ENCODE results near the gene ENPP7.

The ENPP7 gene, protein sequence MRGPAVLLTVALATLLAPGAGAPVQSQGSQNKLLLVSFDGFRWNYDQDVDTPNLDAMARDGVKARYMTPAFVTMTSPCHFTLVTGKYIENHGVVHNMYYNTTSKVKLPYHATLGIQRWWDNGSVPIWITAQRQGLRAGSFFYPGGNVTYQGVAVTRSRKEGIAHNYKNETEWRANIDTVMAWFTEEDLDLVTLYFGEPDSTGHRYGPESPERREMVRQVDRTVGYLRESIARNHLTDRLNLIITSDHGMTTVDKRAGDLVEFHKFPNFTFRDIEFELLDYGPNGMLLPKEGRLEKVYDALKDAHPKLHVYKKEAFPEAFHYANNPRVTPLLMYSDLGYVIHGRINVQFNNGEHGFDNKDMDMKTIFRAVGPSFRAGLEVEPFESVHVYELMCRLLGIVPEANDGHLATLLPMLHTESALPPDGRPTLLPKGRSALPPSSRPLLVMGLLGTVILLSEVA

DNA sequence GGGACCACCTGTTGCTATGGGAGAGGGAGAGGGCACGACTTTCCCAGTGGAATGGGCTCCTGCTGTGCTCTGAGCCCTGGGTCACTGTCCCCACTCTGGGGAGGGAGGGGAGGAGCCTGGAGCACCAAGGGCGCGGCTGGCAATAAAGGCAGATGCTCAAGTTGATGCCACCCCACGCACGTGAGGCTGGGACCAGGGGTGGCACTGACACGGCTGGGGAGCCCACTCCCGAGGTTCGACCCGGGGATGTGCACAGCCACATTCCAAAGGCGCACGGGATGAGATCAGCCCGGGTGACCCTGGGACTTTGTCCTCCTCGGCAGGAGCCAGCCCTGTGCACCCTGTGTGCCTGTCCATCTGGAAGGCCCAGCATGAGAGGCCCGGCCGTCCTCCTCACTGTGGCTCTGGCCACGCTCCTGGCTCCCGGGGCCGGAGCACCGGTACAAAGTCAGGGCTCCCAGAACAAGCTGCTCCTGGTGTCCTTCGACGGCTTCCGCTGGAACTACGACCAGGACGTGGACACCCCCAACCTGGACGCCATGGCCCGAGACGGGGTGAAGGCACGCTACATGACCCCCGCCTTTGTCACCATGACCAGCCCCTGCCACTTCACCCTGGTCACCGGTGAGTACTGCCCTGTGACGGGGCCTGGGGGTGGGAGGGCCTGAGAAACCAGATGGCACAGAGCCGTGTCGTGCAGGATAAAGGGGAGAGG lies at the start of gene ENPP7:
TSS of gene ENPP7 (plus strand) at position 175 of the 715 bp plus-strand sequence. CDS start at position 372, 197 bp downstream.
- DNase-seq: no peak

DNA sequence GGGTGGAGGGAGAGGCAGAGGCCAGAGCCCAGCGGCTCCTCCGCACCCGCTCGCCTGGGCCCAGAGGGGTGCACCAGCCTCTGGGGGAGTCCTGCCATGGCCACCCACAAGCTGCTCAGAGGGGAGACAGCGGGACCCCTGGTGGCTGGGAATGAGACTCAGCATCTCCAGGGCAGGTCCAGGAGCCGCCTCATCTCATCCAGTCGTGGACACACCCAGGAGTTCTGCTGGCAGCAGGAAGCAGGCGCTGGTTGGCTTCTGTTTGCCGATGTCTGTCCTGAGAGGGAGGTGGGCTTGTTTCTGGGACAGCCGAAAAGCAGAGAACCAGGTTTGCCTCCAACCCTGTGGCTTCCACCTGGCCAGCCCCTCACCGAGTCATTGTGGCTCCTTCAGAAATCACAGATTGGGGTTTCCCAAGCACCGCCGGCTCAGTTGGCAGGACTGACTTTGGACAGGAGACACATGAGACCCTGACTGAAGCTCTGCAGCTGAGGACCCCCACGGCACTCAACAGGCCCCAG lies 49.6 kb upstream of the ENPP7 start:
- no peak for DNase-seq

DNA sequence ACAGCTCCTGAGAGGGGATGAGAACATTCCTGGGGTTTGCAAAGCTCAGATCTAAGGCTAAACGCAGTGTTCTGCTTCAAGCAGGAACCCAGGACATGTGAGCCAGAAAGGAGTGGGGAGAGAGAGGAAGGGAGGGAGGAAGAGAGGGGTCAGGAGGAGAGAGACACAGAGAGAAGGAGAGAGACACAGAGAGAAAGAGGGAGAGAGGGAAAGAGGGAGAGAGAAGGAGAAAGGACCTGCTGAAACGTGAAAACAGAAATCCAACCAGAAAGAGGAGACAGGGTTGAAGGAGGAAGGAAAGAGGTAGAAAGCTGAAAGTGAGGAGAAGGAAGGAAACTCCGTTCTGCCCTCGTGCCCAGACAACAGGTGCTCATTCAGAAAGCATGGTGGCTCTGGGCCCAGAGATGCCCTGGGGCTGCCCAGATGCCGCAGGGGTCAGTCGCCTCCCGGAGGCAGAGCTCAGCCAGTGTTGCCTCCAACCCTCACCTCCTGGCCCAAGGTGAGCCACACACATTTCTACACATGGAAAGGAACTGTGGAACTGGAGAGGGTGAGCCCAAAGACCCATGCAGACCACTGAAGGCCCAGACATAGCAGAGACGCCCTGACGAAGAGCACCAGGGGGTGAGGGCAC lies 49.0 kb upstream of the ENPP7 start:
- no peak for DNase-seq

DNA sequence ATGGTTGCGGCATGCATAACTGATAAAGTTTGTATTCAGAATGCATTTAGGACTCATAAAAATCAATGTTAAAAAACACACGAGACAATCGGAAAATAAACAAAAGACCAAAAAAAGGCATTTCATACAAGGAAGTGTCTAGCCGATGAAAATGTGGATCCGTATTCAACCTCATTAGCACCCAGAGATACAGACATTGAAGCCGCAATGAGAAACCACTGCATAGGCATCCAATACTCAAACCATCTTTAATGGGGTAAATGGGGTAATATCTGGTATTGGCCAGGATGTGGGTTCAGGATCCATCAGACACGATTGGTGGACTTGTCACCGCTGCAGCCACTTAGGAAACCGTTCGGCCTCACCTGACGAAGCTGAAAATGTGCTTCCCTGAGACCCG lies 47.4 kb upstream of the ENPP7 start:
- DNase-seq: no peak

DNA sequence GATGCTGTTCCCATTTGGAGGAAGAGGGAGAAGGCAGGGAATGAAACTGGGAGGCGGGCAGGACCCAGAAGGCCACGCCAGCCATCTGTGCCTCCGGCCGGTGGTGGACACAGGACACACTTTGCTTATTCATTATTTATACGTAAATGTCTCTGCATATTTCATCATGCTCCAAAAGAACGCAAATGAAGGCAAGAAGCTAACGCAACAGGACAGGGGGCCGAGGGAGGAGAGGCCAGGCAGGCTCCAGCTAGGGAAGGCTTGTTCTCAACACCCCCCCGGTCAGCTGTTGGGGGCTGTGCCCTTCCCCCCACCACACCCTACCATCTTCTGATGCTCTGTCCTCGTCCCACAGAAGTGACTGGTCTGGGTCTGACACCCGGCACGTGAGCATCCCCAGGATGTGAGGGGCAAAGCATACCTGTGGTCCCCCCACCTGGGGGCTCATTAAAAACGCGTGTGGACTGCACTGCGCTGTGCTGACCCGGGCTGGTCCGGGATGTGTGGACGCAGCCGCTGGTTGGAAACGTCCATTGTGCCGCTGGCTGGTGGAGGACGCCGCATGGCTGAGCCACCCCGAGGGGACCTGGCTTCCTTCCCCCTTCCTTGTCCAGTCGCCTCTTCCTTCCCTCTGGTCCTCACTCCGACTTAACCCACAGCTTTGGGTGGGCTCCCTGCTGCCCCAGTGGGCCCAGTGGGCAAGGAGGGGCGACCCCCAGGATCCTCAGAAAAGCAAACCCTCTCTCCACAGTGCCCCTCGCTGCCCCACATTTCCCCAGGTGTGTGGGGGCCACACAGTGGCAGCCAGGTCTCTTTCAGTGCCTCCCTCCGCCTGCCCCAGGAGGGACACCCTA lies 46.4 kb upstream of the ENPP7 start:
- no peak for DNase-seq

DNA sequence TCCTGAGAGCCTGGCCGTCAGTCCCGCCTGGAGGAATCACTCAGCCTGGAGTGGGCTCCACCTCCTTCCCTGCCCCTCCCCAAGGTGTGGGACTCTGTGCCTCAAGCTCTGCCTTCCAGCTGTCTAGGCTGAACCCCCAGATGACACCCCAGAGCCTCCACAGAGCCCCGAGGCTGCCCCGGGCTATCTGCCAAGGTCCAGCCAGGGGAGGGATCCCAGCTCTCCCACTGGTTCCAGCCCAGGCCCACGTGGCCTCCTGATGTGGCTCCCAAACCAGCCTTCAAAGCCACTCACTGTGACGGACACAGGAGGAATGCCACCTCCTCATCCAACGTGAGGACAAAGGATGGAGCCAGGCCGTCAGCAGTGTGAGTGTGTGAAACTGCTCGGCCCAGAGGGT lies 45.6 kb upstream of the ENPP7 start:
- no peak for DNase-seq

DNA sequence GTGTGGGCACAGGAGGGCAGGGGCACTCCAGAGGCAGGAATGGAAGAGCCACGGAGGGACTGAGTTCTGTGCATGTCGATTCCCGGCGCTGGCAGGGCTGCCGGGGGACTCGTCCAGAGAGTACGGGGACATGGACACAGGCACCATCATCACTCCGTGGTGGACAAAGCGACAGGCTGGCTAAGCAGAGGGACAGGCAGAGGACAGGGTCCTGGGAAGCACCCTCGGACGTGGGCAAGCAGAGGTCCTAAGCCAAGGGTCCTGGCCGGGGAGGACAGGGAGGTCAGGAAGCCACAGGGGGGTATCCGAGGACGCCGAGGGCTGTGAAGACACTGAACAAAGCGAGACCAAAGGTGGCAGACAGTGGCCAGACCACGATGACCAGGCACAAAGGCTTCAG lies 44.3 kb upstream of the ENPP7 start:
- DNase-seq: no peak

DNA sequence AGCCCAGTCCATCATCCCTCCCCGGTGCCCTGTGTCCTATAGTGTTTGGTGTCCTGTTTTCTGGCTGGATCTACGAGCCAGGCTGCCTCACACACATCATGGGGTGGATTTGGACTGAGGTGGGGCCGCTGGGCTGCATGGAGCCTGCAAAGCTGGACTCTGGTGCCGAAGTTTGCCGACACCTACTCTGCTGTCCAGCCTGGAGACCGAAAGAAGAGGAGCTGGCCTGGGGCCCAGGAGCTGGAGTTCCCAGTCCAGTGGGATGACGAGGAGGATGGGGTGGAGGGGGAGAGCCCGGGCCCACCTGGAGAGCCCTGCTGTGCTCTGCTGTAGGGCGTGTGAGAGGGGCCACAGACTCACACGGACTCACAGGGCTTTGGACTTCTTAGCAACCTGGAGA lies 40.3 kb upstream of the ENPP7 start:
- no peak for DNase-seq

DNA sequence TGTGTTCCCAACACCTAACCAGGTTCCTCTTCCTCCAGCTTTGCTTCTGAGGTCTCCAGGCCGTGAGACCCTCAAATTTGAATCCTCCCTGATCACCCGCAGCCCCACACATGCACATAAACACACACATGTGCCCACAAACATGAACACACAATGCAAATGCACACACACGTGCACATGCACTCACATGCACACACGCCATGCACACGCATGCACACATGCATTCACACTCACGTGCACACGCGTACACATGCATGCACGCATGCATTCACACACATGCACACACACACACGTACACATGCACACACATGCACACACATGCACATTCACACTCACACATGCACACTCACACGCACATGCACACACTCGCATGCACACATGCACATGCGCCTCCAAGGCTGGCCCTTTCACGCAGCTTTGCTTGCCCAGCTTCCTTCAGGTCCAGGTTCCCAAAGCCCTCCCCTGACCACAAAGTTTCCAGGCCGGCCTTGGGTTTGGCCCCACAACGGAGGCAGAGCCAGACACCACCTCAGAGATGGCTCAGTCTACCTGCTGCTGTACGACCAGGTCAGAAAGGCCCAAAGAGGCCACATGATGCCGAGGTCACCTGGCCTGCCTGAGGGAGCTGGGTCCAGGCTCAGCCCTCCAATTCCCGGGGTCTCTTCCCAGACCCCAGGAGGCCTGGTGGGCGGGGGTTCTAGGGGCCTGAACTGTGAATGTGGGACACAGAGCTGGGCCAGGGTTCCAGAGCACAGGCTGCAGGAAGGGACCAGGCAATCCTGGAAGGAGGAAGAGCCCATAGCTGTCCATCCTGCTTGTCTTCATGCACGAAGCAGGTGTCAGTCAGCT lies 39.5 kb upstream of the ENPP7 start:
- DNase-seq: no peak

DNA sequence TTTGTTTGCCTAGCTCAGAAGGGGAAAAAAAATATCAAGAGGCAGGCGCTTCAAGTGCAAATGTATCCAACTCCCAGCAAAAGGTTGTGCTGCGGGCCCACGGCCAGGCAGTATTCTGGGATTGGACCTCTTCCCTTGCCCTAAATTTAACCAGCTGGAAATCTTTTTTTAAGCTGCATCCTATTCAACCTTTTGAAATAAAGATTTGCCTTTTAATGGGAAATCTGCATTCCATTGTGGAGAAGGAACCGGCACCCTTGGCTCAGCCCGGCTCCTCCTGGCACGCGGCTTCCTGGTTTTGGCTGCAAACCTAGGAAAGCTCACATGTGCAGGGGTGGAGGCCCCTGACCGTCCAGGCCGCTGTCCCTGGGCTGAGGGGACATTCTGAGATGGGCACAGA lies 38.8 kb upstream of the ENPP7 start:
- DNase-seq: no peak

DNA sequence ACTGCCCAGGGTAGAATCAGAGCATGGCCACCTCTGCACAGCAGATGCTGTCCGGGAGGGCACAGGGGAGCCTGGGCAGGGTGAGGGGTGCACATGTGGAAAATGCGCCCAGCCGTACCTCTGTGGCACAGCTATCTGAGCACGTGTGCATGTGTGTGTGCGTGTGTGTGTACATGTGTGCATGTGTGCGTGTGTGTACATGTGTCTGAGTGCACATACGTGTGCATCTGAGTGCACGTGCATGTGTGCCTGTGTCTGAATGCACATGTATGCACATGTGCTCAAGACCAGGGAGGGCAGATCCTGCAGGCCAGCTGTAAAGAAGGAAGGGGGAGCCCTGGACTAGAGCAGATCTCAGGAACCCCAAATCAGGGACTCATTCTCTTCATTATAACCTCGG lies 37.3 kb upstream of the ENPP7 start:
- no peak for DNase-seq

DNA sequence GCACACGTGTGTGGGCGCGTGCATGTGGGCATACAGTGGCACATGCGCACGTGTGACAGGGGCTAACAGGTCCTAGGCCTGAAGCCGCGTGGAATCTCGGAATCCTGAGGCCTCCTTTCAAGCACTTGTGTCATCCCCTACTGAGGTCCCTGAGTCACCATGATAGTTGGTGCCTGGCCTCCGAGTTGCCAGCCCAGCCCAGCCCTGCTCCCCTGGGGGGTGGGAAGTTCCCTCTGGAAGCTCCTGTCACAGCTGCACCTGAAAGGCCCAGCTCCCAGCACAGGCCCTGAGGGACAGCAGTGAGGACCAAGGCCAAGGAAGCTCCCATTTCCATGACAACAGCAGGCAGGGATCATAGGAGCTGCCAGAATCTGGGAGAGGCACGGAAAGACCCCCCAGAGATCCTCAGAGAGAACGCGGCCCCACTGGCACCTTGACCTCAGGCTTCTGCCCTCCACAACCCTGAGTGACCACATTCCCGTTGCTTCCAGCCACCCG lies 35.4 kb upstream of the ENPP7 start:
- no peak for DNase-seq

DNA sequence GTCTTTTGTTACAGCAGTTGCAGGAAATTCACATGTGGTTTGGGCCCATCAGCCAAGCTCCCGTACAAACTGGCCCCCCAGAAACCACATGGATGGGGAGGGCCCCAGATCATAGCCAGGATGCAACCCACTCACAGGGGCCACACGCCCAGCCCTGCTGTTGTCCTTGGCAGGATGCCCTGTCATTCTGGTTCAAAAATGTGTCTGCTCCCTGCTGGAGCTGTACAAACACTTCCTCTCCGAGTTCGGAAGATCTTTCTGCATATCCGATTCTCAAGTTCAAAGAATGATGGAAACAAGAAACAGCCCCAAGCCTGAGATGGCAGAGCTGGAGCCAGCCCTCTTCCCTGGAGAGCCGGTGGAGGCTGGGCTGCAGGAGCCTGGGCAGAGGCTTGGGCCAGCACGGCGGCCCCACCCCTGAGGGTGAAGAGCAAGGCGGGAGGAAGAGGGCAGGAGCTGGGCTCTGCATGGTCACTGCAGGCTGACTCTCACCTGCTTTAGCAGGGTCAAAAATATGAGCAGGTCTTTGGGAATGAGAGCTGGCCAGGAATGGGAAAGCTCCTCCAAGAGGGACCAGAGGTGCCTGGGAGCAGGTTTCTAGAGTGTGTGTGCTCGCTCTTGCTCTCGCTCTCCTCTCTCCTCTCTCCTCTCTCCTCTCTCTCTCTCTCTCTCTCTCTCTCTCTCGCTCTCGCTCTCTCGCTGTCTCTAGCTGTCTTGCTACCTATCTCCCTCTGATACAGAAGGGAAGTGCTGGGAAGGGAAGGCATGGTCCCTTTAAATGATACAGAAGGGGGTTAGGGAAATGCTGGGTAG lies 34.7 kb upstream of the ENPP7 start:
- DNase-seq: no peak

DNA sequence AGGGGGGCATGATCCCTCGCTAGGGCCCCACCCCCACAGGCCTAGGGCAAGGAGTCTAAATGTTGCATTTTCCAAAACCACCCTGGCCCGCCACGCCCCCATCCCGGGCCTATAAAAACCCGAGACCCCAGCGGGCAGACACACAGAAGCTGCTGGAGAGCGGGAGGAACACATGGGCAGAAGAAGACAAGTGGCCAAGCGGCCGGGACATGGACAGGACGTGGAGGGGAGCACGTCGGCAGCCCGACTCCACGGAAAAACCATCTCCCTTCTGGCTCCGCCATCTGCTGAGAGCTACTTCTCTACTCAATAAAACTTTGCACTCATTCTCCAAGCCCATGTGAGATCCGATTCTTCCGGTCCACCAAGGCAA lies 34.1 kb upstream of the ENPP7 start:
- no peak for DNase-seq

DNA sequence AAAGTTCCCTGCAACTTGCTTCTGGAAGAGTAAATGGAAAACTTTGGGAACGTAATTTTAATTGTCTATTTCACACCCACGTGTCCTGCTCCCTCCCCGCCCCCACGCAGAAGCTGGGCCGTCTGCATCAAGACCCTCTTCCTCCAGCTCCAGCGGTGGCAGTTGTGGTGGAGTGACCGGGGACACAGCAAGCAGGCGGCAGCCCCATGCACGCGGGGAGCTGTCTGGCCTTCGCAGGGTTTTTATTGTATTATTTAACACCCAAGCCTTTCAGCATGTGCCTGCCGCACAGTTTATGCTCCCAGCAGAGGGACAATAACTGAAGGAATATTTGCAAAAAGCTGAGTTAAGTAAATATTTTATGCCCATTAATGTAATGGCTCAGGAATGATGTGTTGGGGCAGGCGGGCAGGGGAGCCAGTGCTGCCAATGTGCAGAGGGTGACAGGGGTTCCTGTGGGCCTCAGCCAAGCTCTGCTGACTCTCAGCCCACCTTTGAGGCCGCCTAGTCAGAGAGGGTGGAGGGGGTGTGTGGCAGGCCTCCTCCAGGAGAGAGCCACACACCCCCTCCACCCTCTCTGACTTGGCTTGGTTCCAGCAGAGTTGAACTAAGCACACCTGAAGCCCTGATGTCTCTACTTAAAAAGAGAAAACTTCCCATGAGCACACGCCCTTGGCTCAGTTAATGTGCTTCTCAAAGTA lies 32.4 kb upstream of the ENPP7 start:
- DNase-seq: no peak

DNA sequence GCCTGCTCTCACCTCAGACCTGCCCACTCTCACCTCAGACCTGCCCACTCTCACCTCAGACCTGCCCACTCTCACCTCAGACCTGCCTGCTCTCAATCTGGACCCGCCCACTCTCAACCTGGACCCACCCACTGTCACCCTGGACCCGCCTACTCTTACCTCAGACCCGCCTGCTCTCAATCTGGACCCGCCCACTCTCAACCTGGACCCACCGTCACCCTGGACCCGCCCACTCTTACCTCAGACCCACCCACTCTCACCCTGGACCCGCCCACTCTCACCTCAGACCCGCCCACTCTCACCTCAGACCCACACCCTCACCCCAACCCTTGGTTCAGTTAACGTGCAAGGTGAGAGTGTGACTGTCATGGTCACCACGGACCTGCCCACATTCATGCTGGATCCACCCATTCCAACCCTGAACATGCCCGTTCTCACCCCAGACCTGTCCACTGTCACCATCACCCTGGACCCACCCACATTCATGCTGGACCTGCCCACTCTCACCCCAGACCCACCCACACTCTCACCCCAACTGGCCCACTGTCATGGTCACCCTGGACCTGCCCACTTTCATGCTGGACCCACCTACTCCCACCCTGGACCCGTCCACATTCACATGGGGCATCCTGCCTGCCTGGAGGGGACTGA lies 31.2 kb upstream of the ENPP7 start:
- no peak for DNase-seq

DNA sequence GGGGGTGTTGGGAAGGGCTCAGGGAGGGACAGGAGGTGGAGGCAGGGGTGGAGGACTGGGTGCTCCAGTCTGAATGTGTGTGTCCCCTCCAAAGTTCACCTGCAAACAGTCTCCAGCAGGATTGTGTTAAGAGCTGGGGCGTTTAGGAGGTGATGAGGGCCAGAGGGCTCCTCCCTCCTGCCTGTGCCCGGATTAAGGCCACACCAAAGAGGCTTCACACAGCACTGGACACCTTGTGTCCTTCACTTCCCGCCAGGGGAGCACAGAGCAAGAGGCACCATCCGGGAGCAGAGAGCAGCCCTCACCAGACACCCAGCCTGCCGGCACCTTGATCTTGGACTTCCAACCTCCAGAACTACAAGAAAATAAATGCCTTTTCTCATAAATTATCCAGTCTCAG lies 30.2 kb upstream of the ENPP7 start:
- DNase-seq: no peak

DNA sequence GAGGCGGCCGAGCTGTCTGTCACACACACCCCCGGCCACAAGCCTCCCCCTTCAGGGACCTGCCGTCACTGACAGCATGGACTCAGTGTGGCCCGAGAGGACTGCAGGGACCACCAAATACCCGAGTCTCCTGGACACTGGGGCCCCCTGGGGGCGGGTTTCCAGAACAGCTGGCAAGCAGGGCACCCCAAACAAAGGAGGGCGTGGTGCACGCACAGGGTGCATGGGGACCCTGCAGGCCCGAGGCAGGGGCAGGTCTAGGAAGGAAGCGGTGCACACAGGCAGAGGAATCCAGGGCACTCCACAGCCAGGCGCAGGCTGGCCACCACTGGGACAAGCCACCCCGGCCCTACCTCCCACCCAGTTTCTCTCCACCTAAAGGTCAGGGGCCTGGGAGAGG lies 28.7 kb upstream of the ENPP7 start:
- no peak for DNase-seq

DNA sequence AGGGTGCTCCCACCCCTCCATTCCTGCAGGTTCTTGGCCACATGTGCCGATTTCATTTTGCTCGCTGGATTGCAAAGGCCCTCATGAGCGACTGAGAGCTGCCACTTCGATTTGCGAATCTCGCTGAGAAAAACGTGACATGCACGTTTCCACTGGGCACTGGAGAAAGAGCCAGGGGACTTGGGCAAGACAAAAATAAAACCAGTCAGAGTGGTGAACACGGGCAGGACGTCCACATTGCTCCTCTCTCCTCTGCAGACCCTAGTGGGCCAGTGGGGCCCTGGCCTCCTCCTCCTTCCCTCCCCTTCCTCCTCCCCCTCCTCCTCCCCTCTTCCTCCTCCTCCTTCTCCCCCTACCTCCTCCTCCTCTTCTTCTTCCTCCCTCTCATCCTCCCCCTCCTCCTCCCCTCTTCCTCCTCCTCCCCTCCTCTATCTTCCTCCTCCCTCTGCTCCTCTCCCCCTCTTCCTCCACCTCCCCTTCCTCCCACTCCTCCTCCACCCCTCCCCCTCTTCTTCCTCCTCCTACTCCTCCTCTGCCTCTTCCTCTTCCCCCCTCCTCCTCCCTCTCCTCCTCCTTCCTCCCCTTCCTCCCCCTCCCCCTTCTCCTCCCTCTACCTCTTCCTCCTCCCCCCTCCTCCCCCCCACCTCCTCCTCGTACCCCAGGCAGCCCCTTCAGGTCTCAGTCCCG lies 28.1 kb upstream of the ENPP7 start:
- no peak for DNase-seq

Measured in activated CD4-positive, CD25-positive, alpha-beta regulatory T cell (primary cell).